Measurements from ENCODE around the gene CNTNAP1. TPM values are rescaled to one million over a fixed set of nuclear protein-coding genes. Genes with fewer than 3 reads are reported as not detected.
A peak's percentile ranks its signal among the peaks of the same experiment; 100 is the strongest.

CNTNAP1 gene
- total RNA-seq, 1 donor = 19.2 TPM

- H3K27me3 ChIP-seq (ENCODE audit: insufficient read depth, low read length) = no peaks in the 10 kb centered on the region
- H3K36me3 ChIP-seq (ENCODE audit: insufficient read depth, low read length) = peaks cover 43% of the 10 kb centered on the region
- peaks cover 38% of the 10 kb centered on the region for H4K20me1 ChIP-seq (ENCODE audit: insufficient read depth, low read length)
- peaks cover 34% of the 10 kb centered on the region for H3K79me2 ChIP-seq (ENCODE audit: insufficient read depth, low read length)
- H2AFZ ChIP-seq (ENCODE audit: low read length) = no peak overlapping the region
- H3K4me2 ChIP-seq (ENCODE audit: insufficient read depth, low read length) = peak overlapping the region; percentile 97
- TF ChIP-seq, protein P1, sequence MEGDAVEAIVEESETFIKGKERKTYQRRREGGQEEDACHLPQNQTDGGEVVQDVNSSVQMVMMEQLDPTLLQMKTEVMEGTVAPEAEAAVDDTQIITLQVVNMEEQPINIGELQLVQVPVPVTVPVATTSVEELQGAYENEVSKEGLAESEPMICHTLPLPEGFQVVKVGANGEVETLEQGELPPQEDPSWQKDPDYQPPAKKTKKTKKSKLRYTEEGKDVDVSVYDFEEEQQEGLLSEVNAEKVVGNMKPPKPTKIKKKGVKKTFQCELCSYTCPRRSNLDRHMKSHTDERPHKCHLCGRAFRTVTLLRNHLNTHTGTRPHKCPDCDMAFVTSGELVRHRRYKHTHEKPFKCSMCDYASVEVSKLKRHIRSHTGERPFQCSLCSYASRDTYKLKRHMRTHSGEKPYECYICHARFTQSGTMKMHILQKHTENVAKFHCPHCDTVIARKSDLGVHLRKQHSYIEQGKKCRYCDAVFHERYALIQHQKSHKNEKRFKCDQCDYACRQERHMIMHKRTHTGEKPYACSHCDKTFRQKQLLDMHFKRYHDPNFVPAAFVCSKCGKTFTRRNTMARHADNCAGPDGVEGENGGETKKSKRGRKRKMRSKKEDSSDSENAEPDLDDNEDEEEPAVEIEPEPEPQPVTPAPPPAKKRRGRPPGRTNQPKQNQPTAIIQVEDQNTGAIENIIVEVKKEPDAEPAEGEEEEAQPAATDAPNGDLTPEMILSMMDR (IDR thresholded peaks at IDR 0.05; ENCODE audit: extremely low read depth, low read depth, low read length) = no peak
- H3K4me3 ChIP-seq (ENCODE audit: insufficient read depth, low read length) = peak overlapping the region; percentile 96
- DNase-seq (ENCODE audit: insufficient read length, low spot score, missing footprints) = no peak
- peaks cover 21% of the 10 kb centered on the region for H3K4me1 ChIP-seq (ENCODE audit: insufficient read depth, low read length)
- no peaks in the 10 kb centered on the region for H3K9me3 ChIP-seq (ENCODE audit: low read depth, low read length)
- no peak overlapping the region for H3K27ac ChIP-seq (ENCODE audit: low read depth, low read length)
Measured at GRCh38 chr17:42673266-42673884, 9.0 kb upstream of the CNTNAP1 start.

- H2AFZ ChIP-seq (ENCODE audit: low read length) = no peak overlapping the region
- no peaks in the 10 kb centered on the region for H3K9me3 ChIP-seq (ENCODE audit: low read depth, low read length)
- peaks cover 28% of the 10 kb centered on the region for H3K4me1 ChIP-seq (ENCODE audit: insufficient read depth, low read length)
- H3K4me3 ChIP-seq (ENCODE audit: insufficient read depth, low read length) = peak overlapping the region; percentile 96
- H4K20me1 ChIP-seq (ENCODE audit: insufficient read depth, low read length) = peaks cover 38% of the 10 kb centered on the region
- H3K4me2 ChIP-seq (ENCODE audit: insufficient read depth, low read length) = peak overlapping the region; percentile 97
- peak; percentile 100 for DNase-seq (ENCODE audit: insufficient read length, low spot score, missing footprints)
- peaks cover 34% of the 10 kb centered on the region for H3K79me2 ChIP-seq (ENCODE audit: insufficient read depth, low read length)
- no peak overlapping the region for H3K27ac ChIP-seq (ENCODE audit: low read depth, low read length)
- H3K36me3 ChIP-seq (ENCODE audit: insufficient read depth, low read length) = peaks cover 39% of the 10 kb centered on the region
- no peaks in the 10 kb centered on the region for H3K27me3 ChIP-seq (ENCODE audit: insufficient read depth, low read length)
- TF ChIP-seq, protein P1 (IDR thresholded peaks at IDR 0.05; ENCODE audit: extremely low read depth, low read depth, low read length) = peak; percentile 50
Measured at GRCh38 chr17:42673885-42674754, 8.2 kb upstream of the CNTNAP1 start.

DNA sequence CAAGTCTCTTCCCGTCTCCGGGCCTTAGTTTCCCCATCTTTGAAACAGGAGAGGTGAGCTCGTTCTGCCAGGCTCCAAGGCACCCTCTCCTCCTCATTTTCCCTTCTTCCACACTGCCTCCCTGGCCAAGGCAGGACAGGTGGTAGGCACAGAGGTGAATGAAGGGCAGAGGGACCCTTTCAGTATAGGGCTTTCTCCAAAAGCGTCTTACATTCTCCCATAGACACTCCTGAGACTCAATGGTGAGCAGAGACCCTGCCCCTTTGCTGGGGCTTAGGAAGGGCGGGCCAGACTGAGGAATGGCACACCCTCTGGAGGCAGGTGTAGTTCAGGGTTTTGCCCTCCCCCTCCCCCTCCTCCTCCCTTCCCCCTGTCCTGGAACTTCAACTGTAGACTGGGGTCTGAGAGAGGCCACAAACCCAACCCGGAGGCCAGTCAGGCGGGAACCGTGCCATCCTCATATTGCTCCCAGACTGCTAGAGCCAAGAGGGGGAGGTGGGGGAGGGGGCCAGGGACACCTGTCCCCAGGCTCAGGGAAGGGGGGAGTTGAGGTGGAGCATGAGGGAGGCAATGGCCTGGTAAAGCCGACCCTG, 7.5 kb upstream of the CNTNAP1 start:
- Histone ChIP-seq H3K36me3 (ENCODE audit: insufficient read depth, low read length) (peaks cover 32% of the 10 kb centered on the region), H3K27me3 (ENCODE audit: insufficient read depth, low read length) (no peaks in the 10 kb centered on the region), H3K79me2 (ENCODE audit: insufficient read depth, low read length) (peaks cover 34% of the 10 kb centered on the region), H2AFZ (ENCODE audit: low read length) (no peak overlapping the region), H4K20me1 (ENCODE audit: insufficient read depth, low read length) (peaks cover 38% of the 10 kb centered on the region), H3K4me1 (ENCODE audit: insufficient read depth, low read length) (peaks cover 34% of the 10 kb centered on the region), H3K4me3 (ENCODE audit: insufficient read depth, low read length) (peak overlapping the region; percentile 96), H3K9me3 (ENCODE audit: low read depth, low read length) (no peaks in the 10 kb centered on the region), H3K27ac (ENCODE audit: low read depth, low read length) (no peak overlapping the region), H3K4me2 (ENCODE audit: insufficient read depth, low read length) (peak overlapping the region; percentile 97)
- TF ChIP-seq, protein P1 (IDR thresholded peaks at IDR 0.05; ENCODE audit: extremely low read depth, low read depth, low read length) = no peak
- DNase-seq (ENCODE audit: insufficient read length, low spot score, missing footprints) = peak; percentile 94

Data from osteoblast (primary cell).